NOMO-1 treated with DMSO at 0.1 percent for 48 hours (cell line): ENCODE results near the gene NEIL1.

Source experiments
- DNase-seq: peaks from one replicate; lab custom pipeline; 2025; ENCODE audit not compliant: unreplicated experiment; lab: John Stamatoyannopoulos, UW

NEIL1 gene

DNA sequence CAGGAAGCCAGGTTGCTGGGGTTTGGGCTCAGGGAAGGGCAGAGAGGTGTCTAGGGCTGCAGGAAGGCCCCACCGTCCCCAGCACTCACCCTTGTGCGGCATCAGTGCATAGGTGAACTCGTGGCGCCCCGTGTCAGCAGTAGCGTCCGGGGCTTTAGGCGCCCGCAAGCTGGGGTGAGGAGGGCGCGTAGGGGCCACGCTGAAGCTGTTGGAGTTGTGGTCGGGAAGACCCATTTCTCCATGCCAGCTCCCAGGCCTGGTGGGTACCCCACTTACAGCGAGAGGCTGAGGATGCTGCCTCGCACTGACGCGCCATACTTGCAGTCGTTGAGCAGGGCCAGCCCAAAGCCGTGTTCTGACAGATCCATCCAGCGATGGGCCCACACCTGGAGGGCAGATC, 9.7 kb downstream of the NEIL1 start:
- DNase-seq: no peak

DNA sequence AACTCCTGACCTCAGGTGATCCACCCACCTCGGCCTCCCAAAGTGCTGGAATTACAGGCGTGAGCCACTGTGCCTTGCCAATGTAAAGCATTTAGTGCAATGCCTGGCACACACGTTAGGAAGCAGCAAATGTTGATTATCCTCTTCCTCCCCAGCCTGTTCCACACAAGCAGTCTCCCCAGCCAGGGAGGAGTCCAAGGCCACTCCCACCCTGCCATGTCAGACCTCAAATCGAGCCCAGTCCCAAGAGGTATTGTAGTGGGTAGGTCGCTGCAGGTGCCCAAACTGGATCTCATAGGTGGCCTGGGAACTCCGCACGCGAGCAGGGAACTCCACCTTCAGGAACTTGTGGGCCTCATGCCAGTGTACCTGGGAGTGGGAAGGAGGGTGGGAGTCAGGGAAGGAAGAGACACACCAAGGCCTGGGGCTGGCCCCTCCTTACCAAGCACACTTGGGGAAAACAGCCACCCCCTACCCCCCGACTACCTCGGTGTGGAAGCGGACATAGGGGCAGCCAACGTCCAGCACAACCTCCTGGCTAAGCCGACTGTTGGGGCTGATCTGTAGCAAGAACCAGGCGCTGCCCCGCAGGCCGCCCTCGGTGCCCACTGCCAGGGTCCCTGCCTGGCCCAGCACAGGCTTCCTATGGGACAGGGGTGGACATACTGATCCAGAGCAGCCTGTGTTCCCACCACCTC, 11.3 kb downstream of the NEIL1 start:
- no peak for DNase-seq

DNA sequence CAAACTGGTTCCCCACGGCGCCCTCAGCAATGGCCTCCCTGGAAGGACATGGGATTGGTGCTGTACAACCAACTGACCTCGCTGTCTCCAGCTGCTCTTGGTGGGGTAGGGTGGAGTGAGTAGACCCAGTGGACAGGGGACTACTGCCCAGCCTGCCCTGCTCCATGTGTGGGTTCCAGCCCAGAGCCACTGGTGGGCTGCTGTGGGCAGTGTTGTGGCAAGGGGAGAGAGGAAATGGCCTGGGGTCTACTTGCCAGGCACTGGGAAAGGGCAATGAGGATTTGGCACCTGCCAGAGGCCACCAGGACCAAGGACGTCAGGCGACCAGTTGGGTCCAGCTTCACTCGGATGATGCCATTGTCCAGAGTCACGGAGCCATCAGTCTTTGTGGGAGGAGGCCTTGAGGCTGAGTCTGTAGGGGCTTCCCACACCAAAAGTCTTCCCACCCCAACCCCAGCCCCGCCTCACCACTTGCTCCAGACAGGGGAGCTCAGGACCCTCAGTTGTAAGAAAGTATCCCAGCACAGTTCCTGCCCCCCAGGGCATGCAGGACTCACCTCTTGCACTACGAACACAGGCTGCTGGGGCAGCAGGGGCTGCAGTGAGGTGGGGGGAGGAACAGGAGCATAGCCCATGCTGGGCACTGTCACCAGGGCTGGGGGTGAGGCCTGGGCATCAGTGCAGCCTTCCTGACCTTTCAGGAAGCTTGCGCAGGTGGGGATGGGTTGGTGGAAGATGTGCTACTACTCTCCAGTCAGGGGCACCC, 12.1 kb downstream of the NEIL1 start:
- no peak for DNase-seq

DNA sequence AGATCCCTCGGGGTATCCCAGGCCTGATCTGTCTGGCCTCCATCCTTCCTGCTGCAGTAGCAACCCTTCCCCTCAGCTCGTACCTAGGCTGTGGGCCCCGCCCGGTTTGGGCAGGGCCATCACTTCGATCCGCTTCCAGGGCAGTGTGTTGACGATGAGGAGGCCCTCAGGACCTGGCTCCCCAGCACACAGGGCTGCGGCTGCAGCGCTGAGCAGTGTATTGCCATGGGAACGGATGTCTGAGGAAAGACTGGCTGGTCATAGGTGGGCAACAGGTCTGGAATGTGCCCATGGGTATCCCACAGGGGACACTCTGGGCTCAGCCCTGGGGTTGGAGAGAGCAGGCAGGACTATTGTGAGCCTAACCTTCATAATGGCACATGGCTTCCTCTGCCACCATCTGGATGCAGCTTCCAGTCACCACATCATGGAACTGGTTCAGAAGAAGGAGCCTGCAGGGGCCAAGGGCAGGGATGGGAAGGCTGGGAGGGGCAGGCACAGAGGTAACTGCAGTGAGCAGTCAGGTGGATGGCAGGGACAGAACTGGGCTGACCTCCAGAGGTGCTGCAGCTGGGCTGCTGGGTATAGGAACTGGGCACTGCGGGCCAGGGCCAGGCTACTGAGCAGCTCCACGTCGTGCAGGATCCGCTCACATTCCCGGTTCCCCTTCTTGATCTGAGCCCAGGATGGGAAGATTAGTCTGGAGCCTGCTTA, 12.9 kb downstream of the NEIL1 start:
- no peak for DNase-seq

DNA sequence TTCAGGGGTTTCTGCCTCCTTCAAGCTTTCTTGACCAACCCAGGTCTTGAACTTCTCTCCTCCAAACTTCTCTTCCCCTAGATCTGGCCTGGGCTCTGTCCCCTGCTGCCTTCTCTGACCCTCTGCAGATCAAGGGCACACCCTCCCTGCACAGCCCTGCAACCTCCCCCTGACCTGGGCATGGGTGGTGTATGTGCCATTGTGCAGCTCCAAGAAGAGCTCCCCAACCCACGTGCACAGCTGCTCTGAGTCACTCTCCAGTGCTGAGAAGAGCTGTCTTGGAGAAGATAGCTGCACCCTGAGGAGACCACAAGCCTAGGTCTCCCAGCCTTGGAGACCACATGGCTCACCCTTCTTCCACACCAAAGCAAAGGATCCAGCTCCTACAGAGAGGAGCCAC, 13.6 kb downstream of the NEIL1 start:
- DNase-seq: no peak

DNA sequence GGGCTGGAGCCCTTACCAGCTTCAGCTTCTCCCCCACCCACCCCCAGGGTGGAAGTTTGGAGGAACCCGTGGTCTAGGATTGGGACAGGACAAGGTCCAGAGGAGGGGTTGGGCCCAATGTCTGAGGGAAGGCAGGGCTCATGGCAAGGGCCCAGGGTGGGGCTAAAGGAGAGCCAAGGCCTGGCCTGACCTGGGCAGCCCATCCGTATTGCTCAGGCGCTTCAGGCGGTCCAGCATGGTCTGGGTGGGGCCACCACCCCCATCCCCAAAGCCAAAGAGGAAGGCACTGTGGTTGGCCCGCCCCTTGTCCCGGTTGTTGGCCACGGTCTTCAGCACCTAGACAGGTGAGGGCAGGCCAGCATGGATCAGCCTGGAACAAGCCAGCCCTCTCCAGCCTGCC, 14.0 kb downstream of the NEIL1 start:
- no peak for DNase-seq

DNA sequence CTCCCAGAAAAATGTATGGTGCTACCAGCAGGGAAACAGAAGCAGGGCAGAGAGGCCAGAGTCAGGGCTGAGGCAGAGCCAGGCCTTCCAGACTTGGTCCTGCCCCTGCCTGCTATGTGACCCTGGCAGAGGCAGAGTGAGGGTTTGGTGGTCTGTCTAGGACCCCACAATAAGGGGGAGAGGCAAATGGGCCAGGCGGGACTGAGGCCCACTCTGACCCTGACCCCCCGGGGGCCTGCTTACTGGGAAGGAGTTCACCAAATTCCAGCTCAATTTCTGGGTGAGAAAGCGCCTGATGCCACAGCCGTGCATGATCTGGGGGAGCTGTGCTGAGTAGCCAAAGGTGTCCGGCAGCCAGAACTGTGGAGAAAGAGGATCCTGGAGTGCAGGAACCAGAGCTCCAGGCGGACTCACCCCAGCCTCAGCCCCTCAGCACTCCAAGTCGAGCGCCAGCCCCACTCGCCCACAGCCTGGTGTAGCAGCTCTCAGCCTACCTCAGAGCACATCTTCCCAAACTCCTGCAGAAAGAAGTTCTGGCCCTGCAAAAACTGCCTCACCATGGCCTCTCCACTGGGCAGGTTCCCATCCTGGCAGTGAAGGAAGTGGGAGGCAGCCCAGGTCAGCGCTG, 14.6 kb downstream of the NEIL1 start:
- DNase-seq: no peak

DNA sequence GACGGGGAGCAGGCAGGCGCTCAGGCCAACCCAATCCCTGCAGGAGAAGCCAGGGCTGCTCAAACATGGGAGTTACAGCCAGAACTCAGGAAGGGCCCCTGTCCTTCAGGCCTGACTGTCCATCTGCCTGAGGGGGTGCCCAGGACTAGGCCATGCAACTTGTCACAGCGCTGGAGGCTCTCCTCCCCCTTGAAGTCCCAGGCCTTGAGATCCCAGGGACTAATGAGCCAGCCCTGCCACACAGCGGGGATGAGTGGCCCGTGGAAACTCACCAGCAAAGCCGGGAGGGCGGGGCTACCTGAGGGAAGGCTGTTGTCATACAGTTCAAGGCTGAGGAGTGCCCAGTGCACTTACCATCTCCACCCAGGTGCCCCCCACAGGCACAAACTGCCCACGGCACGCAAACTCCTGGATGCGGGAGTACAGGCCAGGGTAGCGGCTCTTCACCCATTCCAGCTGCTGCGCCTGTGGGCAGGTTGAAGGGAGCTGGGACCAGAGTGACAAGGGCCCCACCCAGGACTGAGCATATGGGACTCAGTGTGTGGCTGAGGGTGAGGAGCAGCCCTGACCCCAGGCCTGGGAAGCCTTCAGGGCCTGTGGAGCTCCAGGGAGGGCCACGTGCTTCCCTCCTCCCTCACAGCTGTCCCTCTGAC, 15.3 kb downstream of the NEIL1 start:
- DNase-seq: no peak

DNA sequence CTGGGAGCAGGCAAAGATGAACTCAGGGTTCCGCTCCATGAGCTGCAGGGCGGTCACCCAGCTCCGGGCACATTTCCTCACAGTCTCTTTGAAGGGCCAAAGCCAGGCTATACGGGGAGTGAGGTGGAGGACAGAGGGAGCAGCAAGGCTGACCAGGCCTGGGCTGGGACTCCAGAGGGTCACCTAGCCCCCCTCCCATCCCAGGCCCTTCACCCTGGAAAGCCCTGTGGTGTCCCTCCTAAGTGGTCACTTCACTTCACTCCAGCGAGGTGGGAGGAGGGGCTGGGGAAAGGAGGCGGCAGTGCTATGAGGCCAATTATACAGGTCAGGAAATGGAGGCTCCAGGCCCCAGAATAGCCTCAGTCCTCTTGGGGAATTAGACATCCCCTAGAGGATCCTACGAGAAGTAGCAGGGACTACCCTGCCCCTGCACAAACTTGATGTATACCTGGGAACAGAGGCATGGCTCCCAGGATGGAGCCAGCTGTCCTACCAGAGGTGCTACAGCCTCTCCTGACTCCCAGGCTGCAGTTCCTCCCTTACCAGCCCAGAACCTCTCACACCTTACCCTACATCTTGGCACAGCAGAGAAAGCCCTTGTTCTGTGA, 15.9 kb downstream of the NEIL1 start:
- DNase-seq: no peak

DNA sequence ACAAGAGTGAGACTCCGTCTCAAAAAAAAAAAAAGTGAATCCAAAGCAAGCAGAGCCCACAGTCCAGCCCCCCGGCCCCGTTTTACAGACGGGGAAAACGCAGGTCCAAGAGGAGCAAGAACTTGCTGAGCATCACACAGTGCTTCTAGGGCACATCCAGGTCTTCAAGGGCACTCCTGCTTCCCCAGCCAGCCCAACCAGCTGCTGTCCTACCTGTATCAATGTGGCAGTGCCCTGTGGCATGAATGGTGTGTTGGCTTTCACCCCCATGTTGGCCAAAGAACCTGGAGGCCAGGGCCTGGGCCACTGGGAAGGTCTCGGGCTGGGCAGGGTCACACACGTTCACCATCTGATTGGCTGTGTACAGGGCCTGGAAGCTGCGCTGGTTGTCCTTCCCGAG, 16.9 kb downstream of the NEIL1 start:
- DNase-seq: no peak

DNA sequence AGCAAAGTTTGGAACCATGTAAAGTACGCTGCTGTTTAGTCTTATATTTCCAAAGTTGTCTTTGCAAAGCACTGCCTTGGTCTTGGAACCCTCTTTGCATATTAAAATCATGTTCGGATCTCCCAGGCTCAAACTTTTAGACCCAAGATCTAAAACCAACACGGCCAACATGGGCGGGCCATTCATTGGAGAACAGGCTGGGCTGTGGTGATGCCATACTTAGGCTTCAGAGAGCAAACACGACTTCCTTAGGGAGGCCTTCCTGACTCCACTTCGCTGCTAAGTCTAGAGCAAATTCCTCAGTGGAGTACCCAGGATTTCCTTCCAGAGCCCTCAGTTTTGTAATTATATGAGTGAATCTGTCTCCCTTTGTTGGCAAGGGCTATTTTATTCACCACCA, 18.0 kb downstream of the NEIL1 start:
- no peak for DNase-seq

DNA sequence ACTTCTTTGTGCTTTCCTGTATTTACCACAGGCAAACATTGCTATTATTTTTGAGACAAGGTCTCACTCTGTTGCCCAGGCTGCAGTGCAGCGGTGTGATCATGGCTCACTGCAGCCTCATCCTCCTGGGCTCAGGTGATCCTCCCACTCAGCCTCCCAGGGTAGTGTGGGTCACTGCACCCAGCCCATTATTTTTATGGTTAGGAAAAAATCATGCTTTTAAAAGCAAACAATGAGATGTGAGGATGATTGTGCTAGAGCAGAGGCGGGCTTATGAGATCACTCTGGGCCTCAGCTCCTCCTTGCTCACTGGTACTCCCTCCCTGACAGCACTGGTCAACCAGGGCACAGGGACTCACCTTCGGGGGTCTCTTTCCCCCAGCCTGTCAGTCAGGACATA, 19.3 kb downstream of the NEIL1 start:
- DNase-seq: no peak

DNA sequence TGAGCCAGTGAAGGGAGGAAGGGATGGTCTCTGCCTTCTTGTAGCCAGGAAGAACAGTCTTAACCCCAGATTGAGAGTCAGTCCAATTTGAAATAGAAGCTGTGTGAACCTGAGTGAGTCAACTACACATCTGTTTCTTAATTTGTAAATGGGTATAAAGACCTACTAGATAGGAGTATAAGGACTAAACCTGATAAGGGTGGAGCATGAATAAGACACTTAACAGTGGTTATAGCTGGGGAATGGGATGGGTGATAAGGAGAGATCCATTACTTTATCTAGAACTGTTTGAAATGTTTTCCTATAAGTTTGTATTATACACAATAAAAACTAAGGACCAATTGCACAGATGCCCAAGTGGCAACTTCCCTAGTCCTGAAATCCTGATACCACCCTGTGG, 20.2 kb downstream of the NEIL1 start:
- DNase-seq: no peak

DNA sequence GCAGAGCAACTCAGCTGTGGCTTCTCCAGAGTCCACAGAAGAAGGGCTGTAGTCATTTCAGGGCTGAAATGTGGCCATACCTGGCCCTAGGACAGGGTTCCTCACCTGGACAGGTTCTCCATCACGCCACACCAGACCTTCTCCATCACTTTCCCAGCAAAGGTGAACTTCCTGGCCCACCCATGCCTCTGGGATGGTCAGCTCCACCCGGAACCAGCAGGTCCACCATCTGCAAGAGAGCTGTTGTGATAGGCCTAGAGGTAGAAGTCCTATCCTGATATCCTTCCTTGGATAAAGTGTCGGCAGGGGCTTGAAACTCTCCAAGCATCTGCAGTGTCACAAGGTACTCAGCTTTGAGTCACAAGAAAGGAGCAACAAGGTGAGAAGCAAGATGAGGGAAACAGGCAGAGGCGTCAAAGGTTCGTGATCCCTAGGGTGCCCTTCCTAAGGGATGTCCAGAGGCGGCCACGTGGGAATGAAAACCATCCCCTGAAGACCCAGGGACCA, 20.6 kb downstream of the NEIL1 start:
- no peak for DNase-seq

DNA sequence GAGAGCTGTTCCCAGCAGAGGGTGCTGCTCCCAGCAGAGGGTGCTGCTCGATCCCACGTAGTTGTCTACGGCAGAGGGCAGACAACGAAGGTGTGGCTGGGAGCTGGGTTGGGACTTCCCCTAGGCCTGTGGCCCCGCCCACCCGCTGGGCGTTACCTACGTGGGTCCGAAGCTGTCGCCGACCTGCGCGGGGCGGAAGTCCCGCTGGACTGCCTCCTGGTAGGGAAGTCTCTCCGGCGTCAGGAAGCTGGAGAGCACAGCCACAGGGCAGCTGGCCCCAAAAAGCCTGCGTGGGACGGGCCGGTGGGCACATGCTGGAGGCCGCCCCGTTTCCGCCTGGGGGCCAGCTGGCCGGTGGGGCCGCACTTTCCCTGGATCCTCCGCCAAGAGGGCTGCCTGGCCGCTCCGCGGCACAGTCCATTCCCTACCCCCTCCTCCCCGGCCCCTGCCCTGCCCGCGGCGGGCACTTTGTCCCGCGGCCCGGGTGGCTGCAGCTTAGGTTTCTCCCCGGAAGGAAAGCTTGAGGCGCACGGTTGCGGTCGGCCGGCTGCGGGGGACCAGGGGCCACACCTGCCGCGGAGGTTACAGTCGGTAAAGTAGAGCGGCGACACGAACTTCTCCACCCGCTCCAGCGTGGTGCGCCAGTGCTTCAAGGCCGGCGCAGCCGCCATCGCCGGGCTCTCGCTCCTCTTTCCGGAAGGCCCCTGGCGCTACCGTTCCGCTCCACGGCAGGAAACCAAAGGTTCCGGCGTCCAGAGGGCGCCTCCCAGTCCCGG, 21.3 kb downstream of the NEIL1 start, which contains the start of gene MAN2C1:
Gene MAN2C1 (minus strand): TSS at position 695 of the 776 bp plus-strand sequence. CDS start 24 bp downstream, at position 671.
- DNase-seq: peak; percentile 93

DNA sequence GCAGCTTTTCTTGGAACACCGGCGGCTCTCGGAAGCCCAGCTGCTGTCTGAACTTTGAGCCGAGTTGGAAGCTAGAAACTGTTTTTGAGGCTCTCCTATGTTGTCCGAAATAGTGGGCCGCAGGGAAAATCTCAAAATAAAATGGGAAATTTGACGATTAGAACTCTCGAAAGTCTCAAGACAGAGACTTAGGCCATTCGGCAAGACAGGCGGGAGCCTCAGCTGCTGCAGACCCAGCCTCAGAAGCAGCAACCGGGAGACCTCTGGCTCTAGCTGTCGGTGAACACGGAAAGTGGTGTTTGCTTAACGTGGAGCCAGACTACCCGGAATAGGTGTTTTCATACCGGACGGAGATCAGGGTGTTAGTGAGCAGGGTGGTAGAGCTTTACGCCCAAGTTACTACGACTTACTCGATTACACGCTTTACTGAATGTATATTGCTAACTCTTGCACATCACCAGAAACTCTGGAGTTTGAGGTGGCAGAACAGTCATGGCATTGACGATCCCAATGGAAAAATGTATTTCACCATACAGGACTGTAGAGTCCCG, 21.9 kb downstream of the NEIL1 start:
- DNase-seq: no peak

DNA sequence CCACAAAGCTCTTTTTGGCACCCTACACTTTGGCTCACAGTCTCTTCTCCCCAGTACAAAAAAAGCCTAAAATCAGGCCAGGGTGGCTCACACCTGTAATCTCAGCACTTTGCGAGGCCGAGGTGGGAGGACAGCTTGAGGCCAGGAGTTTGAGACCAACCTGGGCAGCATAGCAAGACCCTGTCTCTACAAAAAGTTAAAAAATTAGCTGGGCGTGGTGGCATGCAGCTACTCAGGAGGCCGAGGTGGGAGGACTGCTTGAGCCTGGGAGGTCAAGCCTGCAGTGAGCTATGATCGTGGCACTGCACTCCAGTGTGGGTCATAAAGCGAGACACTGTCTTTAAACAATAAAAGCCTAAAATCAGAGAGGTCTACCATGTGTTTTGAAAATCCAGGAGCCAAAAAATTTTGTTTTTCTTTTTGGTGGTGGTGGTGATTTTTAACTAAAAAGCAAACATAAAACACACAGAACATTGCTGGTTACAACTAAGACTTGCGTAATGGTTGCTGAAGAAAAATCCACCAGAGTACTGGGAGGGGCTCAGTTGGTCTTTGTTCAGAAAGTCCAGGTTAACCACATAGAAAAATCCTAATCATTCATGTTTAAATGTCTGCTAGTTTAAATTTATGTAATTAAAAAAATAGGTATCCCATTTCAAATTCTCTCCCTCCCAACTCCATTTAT, 23.2 kb downstream of the NEIL1 start:
- no peak for DNase-seq

DNA sequence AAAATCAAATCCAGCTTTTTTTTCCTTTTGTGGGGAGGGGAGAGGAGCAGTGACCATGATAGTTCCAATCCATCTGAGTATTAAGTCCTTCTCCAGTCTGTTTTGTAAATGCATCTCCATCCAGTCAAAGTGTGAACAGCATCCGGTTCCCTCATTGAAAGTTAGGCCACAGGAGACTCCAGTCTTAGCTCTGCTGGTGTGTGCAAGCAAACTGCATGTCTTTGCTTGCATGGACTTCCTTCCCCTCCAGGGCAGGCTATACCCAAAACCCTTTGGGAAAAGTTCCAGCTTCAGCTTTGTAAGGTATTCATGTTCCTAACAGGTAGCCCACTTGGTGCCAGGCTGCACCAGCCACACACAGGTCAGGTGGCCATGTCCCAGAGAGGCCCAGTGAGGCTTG, 24.6 kb downstream of the NEIL1 start:
- DNase-seq: no peak
